ENCODE results near the gene SLC1A7. TPM values are rescaled to one million over a fixed set of nuclear protein-coding genes. Genes with fewer than 3 reads are reported as not detected.

The SLC1A7 gene
- total and polyA plus RNA-seq, 2 donors (not counting 1 experiment from before 2014, with no cell fraction given): 0.10 TPM; not detected in 1

DNA sequence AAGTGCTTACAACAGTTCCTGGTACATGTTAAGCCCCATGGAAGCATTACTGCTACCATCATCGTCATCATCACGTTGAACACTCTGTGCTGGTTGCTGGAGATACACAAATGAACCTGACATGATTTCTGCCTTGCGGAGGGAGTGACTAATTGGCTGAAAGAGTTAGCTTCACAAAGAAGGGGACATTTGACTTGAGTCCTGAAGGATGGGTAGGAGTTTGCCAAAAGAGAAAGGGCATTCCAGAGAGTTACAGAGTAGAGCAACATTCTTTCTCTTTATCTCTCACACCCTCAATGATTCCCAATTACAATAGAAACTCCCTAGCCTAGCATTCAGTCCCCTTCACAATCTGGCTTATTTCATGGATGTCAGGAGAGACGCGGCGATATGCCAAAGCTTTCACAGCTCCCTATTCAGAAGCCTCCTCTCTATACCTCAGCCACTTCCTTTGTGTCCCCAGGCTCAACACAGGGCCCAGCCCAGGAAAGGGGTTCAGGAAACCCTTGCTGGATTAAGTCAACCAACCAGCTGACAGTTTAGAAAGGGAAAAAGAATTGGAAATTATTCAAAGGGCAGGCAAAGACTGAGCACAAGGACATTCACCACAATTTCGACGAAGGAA, 38.0 kb downstream of the SLC1A7 start:
- Histone ChIP-seq H3K4me1 (ENCODE audit: control insufficient read depth in 2 of 2, insufficient read depth in 2 of 2, low read length in 2 of 2) (no peaks in the 10 kb centered on the region), H3K27me3 (replicated peaks in 1 of 4; ENCODE audit: control extremely low read depth in 1 of 4, control insufficient read depth in 3 of 4, insufficient read depth in 4 of 4, low read length in 3 of 4) (no peaks in the 10 kb centered on the region), H3K79me2 (ENCODE audit: control insufficient read depth, insufficient read depth, low read length) (no peaks in the 10 kb centered on the region), H3K9ac (ENCODE audit: low read length) (no peak overlapping the region), H4K20me1 (ENCODE audit: control insufficient read depth, insufficient read depth, low read length, poor library complexity, severe bottlenecking) (no peaks in the 10 kb centered on the region), H3K4me3 (ENCODE audit: control extremely low read depth in 1 of 5, extremely low read depth in 1 of 5, insufficient read depth in 1 of 5, low read depth in 2 of 5, low read length in 4 of 5) (no peak overlapping the region), H3K9me3 (ENCODE audit: control extremely low read depth in 1 of 3, control insufficient read depth in 2 of 3, insufficient read depth in 1 of 3, low read length in 2 of 3) (peaks cover 0 to 27% (median 0%) of the 10 kb centered on the region in 3 donors), H3K4me2 (replicated peaks; ENCODE audit: low read depth, low read length, poor library complexity, severe bottlenecking) (no peak overlapping the region), H3K36me3 (replicated peaks in 1 of 2; ENCODE audit: control extremely low read depth in 1 of 2, control insufficient read depth in 1 of 2, extremely low read depth in 1 of 2, insufficient read depth in 2 of 2, low read length in 1 of 2) (no peaks in the 10 kb centered on the region), H2AFZ (ENCODE audit: insufficient read depth, low read depth, low read length, poor library complexity, severe bottlenecking) (no peak overlapping the region), H3K27ac (ENCODE audit: low read length in 2 of 2) (no peak overlapping the region)
- ATAC-seq (ENCODE audit: low read depth) (no peak), DNase-seq (no peak)
- WGBS (ENCODE audit: insufficient coverage): 80% methylated on average over 3 of the region's 8 CpGs
- Mint-ChIP-seq H3K9me3 (ENCODE audit: insufficient read depth) (no peaks in the 10 kb centered on the region), H3K27ac (no peak overlapping the region), H3K4me1 (no peaks in the 10 kb centered on the region), H3K4me3 (no peak overlapping the region), H3K27me3 (peaks cover 9% of the 10 kb centered on the region)
- TF ChIP-seq EZH2 (IDR thresholded peaks at IDR 0.05; ENCODE audit: borderline replicate concordance, insufficient read depth, low read depth, low read length, poor library complexity, severe bottlenecking): no peak
- TF ChIP-seq, protein P1, sequence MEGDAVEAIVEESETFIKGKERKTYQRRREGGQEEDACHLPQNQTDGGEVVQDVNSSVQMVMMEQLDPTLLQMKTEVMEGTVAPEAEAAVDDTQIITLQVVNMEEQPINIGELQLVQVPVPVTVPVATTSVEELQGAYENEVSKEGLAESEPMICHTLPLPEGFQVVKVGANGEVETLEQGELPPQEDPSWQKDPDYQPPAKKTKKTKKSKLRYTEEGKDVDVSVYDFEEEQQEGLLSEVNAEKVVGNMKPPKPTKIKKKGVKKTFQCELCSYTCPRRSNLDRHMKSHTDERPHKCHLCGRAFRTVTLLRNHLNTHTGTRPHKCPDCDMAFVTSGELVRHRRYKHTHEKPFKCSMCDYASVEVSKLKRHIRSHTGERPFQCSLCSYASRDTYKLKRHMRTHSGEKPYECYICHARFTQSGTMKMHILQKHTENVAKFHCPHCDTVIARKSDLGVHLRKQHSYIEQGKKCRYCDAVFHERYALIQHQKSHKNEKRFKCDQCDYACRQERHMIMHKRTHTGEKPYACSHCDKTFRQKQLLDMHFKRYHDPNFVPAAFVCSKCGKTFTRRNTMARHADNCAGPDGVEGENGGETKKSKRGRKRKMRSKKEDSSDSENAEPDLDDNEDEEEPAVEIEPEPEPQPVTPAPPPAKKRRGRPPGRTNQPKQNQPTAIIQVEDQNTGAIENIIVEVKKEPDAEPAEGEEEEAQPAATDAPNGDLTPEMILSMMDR (IDR thresholded peaks at IDR 0.05): no peak
- ChIA-PET POLR2A (no interaction called here), CTCF (no interaction called here)
- intact Hi-C loops (cut with micrococcal nuclease): no loop called here

DNA sequence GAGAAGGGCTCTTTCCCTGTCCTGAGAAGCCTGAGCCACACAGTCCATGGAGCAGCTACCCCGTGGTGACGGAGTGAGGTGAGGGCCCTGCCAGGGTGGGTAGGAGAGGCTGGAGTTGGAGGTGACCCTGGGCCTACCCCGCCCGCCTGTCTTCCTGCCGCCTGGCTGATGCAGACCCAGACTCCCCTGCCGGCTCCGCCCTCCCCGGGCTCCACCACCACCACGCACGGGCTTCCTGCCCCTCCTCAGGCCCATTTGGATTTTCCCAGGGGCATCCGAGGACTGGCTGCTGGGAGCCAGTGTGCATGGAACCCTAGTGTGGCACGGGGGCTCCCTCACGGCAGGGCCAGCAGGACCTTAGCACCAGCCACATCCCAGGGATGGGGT, 47.9 kb downstream of the SLC1A7 start:
- Histone ChIP-seq H2AFZ (ENCODE audit: insufficient read depth, low read depth, low read length, poor library complexity, severe bottlenecking) (no peak overlapping the region), H3K4me1 (ENCODE audit: control insufficient read depth in 2 of 2, insufficient read depth in 2 of 2, low read length in 2 of 2) (no peaks in the 10 kb centered on the region), H3K79me2 (ENCODE audit: control insufficient read depth, insufficient read depth, low read length) (no peaks in the 10 kb centered on the region), H3K9me3 (ENCODE audit: control extremely low read depth in 1 of 3, control insufficient read depth in 2 of 3, insufficient read depth in 1 of 3, low read length in 2 of 3) (peaks cover 0 to 22% (median 0%) of the 10 kb centered on the region in 3 donors), H3K9ac (ENCODE audit: low read length) (no peak overlapping the region), H3K36me3 (replicated peaks in 1 of 2; ENCODE audit: control extremely low read depth in 1 of 2, control insufficient read depth in 1 of 2, extremely low read depth in 1 of 2, insufficient read depth in 2 of 2, low read length in 1 of 2) (no peaks in the 10 kb centered on the region), H3K4me2 (replicated peaks; ENCODE audit: low read depth, low read length, poor library complexity, severe bottlenecking) (no peak overlapping the region), H3K27ac (ENCODE audit: low read length in 2 of 2) (no peak overlapping the region), H3K27me3 (replicated peaks in 1 of 4; ENCODE audit: control extremely low read depth in 1 of 4, control insufficient read depth in 3 of 4, insufficient read depth in 4 of 4, low read length in 3 of 4) (no peaks in the 10 kb centered on the region), H3K4me3 (ENCODE audit: control extremely low read depth in 1 of 5, extremely low read depth in 1 of 5, insufficient read depth in 1 of 5, low read depth in 2 of 5, low read length in 4 of 5) (no peak overlapping the region), H4K20me1 (ENCODE audit: control insufficient read depth, insufficient read depth, low read length, poor library complexity, severe bottlenecking) (no peaks in the 10 kb centered on the region)
- no peaks in the 10 kb centered on the region for H3K27me3 Mint-ChIP-seq
- no peaks in the 10 kb centered on the region for H3K4me1 Mint-ChIP-seq
- DNase-seq (no peak), ATAC-seq (ENCODE audit: low read depth) (no peak)
- ChIA-PET POLR2A (no interaction called here), CTCF (no interaction called here)
- H3K9me3 Mint-ChIP-seq (ENCODE audit: insufficient read depth): no peaks in the 10 kb centered on the region
- H3K4me3 Mint-ChIP-seq: no peak overlapping the region
- intact Hi-C loops (cut with micrococcal nuclease): no loop called here
- no peak for TF ChIP-seq EZH2 (IDR thresholded peaks at IDR 0.05; ENCODE audit: borderline replicate concordance, insufficient read depth, low read depth, low read length, poor library complexity, severe bottlenecking)
- TF ChIP-seq, protein P1 (IDR thresholded peaks at IDR 0.05): no peak
- 89% methylated on average over 12 of the region's 13 CpGs for WGBS (ENCODE audit: insufficient coverage)
- no peak overlapping the region for H3K27ac Mint-ChIP-seq
